Bronchial epithelial cell (primary cell): Measurements from ENCODE around the gene CXCL6. TPM values are rescaled to one million over a fixed set of nuclear protein-coding genes. Genes with fewer than 3 reads are reported as not detected.
A peak's percentile ranks its signal among the peaks of the same experiment; 100 is the strongest.

Source experiments
- DNase-seq: peaks from one replicate; pipeline ENCODE4 v3.0.0-alpha.2; 2010; ENCODE audit warnings: low read depth
- FAIRE-seq: peaks from 2 replicates; lab custom pipeline; 2011; peaks lifted over from hg19 to GRCh38; lab: Jason Lieb, UNC
- H3K27me3 ChIP-seq: 2 replicates; pipeline ENCODE4 v1.5.1; 2011; ENCODE audit warnings: low read length; ENCODE audit not compliant: control insufficient read depth, insufficient read depth
- H3K36me3 ChIP-seq: 2 replicates; pipeline ENCODE4 v1.5.1; 2011; ENCODE audit warnings: low read length; ENCODE audit not compliant: control insufficient read depth, insufficient read depth
- H3K4me3 ChIP-seq: 2 replicates; pipeline ENCODE4 v1.5.1; 2011; ENCODE audit warnings: mild to moderate bottlenecking, low read depth, low read length, control low read depth
- CTCF ChIP-seq: IDR thresholded peaks from 2 replicates; pipeline ENCODE4 v1.5.1; 2011; ENCODE audit warnings: mild to moderate bottlenecking, moderate library complexity, low read length, control low read depth, inconsistent platforms; ENCODE audit not compliant: insufficient read depth, severe bottlenecking
- total RNA-seq: library from RNA; depleted of rRNA; stranded (reverse); fragments of >200 nt; gene quantifications from 2 replicates; pipeline ENCODE4 v1.2.1, GENCODE V29; 2014

The CXCL6 gene
- total RNA-seq, 1 donor from 2014 or later, result not detected

DNA sequence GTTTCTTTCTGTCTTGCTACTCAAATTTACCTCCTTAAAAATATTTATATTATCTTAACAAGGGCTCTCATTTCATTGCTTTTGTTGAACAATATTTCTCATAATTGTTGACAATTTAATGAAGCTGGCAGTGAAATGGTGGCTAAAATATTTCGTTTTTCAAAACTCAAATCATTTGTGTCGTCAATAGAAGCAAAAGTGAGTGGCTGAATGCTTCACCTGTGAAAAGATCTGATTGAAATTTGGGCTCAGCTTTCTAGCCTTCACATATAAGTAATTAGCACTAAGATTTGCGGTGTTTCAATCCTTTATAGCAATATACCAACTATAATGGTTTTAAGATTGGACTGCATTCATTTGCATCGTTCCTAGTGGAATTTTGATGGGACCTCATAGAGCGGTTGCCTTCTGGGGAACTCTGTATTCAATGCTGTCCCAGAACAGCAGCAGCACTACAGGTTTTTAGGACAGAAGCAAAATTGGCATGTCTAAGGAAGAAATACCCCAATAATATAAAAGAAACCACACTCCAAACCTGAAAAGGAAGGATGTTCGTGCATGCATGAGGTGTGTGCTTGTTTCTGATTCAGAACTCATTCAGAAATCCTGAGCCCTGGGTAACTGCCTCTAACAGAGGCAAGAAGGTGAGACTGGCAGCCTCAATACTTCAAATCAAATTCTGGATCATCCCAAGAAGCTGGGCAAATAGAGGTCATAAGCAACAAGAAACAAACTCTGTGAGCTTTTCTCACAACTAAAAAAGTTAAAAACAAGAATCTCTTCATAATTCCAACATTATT, 35.2 kb downstream of the CXCL6 start:
- DNase-seq (peak; percentile 27), FAIRE-seq (no peak)
- no peak for TF ChIP-seq CTCF
- no peaks in the 10 kb centered on the region for H3K36me3 ChIP-seq
- no peaks in the 10 kb centered on the region for H3K27me3 ChIP-seq
- H3K4me3 ChIP-seq, result no peak overlapping the region

DNA sequence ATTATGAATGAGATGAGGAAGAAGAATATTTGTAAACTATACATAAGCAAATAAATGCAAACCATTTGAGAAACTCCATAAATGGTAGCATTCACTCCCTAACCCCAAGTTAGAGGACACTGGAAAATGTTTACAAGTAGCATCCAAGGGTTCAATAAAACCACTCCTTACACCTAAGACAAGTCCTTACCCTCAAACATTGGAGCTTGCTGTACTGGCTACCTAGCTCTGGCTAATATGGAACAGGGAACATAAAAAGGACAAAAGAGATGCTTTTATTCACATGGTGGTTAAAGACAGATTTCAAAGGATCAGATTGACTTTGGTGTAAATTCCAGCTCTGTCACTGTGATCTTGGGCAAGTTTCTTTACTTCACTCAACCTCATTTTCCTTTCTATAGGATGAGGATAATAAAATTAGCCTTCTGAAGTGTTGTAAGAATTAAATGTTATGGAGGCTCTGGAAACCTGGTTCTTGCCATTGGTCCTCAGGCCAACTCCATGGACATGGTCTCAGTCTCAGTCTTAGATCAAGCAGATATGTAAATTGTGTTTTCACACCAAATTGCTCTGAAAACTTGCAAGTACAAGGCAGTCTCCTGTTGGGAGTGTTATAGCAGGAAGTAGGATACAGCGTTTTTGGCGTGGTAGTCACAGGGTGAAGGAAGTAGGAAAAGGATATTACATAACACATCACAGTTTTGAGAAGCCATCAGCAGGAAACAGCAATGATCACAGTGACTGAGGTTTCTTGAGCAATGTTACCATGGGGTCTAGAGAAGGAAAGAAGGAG, 36.0 kb downstream of the CXCL6 start:
- DNase-seq (peak; percentile 38), FAIRE-seq (peak; percentile 92)
- Histone ChIP-seq H3K36me3 (no peaks in the 10 kb centered on the region), H3K27me3 (no peaks in the 10 kb centered on the region), H3K4me3 (no peak overlapping the region)
- no peak for TF ChIP-seq CTCF

- no peak for FAIRE-seq
- H3K4me3 ChIP-seq, result no peak overlapping the region
- no peak for TF ChIP-seq CTCF
- no peaks in the 10 kb centered on the region for H3K27me3 ChIP-seq
- no peaks in the 10 kb centered on the region for H3K36me3 ChIP-seq
- DNase-seq, result no peak
These were observed 37.9 kb downstream of the CXCL6 start for GRCh38 chr4:73874386-73874785.

- Histone ChIP-seq H3K36me3 (no peaks in the 10 kb centered on the region), H3K27me3 (no peaks in the 10 kb centered on the region), H3K4me3 (no peak overlapping the region)
- FAIRE-seq (no peak), DNase-seq (no peak)
- TF ChIP-seq CTCF, result no peak
These were observed 38.9 kb downstream of the CXCL6 start for GRCh38 chr4:73875401-73875800.

DNA sequence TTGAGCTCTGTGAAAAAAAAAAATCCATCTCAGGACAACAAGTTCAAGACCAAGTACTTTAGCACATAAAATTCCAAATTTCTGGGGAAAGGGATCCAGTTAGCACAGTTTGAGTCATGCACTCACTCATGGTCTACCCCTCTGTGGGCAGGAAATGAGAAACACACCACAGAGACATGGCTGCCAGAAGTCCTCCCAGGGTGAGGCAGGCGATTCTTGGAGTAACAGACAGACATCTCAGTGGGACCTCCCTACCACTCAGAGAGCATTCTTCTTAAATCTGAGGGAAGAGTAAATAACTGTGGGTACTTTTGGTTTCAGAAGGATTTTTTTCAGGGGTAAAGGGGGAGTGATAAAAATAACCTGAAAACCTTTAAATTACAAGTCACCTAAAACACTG, 46.8 kb downstream of the CXCL6 start:
- TF ChIP-seq CTCF, result no peak
- no peak for FAIRE-seq
- peak; percentile 77 for DNase-seq

More for the DNA sequence above, 46.8 kb downstream of the CXCL6 start:
- H3K4me3 ChIP-seq, result no peak overlapping the region
- H3K36me3 ChIP-seq, result no peaks in the 10 kb centered on the region
- H3K27me3 ChIP-seq, result no peaks in the 10 kb centered on the region
